AG09319 (cell line): ENCODE data around the gene SRRM4.

Experiments used
- DNase-seq: peaks from one replicate; pipeline ENCODE4 v3.0.0-alpha.2; 2010; ENCODE audit warnings: low read depth; ENCODE audit errors: extremely low read depth
- TF ChIP-seq, protein P1 (sequence below): IDR thresholded peaks from 2 replicates; pipeline ENCODE4 v1.5.1; 2011; ENCODE audit warnings: low read depth, mild to moderate bottlenecking, inconsistent platforms, low read length, moderate library complexity

Gene SRRM4, protein sequence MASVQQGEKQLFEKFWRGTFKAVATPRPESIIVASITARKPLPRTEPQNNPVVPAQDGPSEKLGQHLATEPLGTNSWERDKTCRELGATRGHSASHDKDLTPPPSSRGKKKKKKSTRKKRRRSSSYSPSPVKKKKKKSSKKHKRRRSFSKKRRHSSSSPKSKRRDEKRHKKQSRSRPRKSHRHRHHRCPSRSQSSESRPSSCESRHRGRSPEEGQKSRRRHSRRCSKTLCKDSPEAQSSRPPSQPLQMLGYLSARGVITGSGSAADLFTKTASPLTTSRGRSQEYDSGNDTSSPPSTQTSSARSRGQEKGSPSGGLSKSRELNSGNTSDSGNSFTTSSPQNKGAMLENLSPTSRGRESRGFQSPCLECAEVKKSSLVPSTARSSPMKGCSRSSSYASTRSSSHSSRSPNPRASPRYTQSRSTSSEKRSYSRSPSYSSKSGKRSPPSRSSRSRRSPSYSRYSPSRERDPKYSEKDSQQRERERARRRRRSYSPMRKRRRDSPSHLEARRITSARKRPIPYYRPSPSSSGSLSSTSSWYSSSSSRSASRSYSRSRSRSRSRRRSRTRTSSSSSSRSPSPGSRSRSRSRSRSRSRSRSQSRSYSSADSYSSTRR

DNA sequence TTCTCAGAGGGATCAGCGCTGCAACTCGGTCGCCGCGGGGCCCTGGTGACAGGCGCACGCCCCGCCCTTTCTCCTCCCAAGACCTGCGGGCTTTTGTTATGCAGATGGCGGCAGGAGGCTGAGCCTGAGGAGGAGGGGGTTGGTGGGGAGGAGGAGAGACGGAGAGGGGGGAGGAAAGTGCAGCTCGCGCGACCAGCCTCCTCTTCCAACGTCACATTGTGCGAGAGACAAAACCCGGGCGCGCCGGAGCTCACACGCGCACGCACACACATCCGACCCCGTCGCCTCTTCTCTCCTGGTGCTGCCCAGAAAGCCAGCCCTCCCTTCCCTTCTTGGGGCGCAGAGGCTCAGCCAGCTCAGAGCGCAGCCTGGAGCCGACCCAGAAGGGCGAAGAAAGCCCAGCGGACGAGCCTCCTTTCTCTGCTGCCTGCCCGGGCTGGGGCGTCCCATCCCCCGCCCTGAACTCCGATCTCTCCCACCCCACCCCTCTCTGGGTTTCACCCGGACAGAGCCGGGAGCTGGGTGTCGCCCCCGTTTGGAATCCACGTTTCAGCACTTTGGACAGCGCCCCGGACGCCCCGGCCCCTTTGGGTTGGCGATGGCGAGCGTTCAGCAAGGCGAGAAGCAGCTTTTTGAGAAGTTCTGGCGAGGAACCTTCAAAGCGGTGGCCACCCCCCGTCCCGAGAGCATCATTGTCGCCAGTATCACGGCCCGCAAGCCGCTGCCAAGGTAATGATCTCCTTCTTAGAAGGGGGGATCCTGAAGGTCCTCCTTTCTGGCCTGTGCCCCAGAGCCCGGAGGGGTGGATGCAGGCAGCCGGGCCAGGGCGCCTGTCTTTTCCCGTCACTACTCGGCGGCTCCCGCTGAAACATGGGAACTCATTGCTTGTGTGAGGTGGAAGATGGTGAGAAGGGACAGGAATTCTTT is at the start of gene SRRM4:
Gene SRRM4, plus strand, starts transcription at position 257 of the 927 bp plus-strand sequence. Its CDS starts 342 bp downstream, at position 599.
- TF ChIP-seq, protein P1, sequence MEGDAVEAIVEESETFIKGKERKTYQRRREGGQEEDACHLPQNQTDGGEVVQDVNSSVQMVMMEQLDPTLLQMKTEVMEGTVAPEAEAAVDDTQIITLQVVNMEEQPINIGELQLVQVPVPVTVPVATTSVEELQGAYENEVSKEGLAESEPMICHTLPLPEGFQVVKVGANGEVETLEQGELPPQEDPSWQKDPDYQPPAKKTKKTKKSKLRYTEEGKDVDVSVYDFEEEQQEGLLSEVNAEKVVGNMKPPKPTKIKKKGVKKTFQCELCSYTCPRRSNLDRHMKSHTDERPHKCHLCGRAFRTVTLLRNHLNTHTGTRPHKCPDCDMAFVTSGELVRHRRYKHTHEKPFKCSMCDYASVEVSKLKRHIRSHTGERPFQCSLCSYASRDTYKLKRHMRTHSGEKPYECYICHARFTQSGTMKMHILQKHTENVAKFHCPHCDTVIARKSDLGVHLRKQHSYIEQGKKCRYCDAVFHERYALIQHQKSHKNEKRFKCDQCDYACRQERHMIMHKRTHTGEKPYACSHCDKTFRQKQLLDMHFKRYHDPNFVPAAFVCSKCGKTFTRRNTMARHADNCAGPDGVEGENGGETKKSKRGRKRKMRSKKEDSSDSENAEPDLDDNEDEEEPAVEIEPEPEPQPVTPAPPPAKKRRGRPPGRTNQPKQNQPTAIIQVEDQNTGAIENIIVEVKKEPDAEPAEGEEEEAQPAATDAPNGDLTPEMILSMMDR, result no peak
- no peak for DNase-seq

DNA sequence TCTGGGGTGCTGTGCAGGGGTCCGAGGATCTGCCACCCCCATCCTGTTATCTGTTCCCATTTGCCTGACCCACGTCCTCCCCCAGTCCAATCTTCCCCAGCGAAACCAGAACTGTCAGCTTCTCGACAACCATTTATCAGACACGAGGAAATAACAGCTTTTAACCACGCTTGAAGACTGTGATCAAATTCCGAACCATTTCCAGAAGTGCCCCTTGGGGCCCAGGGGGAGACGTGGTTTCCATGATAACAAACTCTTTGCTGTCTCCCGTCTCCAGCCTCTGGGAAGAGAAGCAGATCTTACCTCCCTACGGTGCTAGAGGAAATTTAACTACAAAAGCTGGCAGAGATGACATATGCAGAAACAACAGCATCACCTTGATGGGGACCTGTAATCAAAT is 35.1 kb upstream of the SRRM4 start:
- TF ChIP-seq, protein P1, result no peak
- DNase-seq, result no peak

DNA sequence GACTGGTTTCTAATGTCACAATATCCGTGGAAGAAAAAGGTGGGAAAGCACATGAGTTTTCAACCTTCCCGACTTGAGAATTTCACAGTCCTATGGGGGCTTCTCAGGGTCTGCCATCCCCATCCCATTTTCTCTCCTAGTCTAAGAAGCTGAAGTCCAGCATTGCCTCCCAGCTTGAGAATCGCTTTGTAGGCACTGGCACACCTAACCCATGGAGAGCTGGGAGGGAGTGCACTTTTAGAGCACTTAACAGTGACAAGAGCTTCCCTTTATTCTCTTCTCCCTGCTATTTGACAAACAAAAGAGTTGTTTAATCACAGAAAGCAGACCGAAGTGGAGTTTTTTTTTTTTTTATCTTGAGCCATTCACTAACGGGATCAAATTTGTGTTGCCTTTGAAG is 22.8 kb upstream of the SRRM4 start:
- no peak for DNase-seq
- TF ChIP-seq, protein P1, result no peak

DNA sequence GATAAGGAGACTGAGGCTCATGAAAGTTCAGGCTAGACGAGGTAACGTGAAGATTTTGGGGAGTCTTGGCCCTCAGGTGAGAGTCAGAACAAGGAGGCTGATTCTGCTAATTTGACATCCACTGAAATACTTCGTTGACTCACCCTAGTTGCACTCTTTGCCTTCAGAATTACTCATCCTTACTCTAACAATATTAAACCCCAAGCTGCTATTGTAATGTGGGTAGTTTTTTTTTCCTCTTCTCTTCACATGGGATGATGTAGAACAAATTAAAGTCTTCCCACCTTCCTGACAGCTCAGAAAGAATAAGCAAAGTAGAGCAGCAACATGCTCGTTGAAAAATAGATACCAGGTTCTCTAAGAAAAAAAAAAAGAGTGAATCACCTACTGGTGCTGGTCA is 22.0 kb upstream of the SRRM4 start:
- TF ChIP-seq, protein P1, result no peak

DNA sequence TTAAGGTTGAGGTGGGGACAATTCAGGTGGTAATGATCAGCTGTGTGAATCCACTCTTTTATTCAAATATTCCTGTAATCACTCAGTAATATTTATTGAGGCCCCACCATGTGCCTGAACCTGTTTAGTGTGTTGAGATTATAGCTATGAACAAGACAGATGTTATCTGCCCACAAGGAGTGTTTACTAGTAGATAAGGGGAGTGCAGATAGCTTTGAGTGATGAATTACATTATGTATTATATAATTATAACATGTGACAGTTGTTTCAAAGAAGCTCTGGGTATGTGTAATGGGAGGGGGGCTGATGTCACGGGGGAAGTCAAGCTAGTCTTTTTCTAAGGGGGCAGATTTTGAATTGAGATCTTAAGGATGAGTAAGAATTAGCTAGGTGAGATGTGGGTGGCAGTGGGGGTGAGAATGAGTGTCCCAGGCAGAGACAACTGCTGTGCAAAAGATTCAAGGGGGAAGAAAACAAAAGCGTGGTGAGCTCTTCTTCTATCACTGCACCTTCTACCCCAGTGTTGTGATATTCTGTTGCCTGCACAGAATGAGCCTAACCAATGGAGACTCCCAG is 21.3 kb upstream of the SRRM4 start:
- no peak for DNase-seq
- TF ChIP-seq, protein P1, result no peak

More for the DNA sequence above, 22.0 kb upstream of the SRRM4 start:
- no peak for DNase-seq

DNA sequence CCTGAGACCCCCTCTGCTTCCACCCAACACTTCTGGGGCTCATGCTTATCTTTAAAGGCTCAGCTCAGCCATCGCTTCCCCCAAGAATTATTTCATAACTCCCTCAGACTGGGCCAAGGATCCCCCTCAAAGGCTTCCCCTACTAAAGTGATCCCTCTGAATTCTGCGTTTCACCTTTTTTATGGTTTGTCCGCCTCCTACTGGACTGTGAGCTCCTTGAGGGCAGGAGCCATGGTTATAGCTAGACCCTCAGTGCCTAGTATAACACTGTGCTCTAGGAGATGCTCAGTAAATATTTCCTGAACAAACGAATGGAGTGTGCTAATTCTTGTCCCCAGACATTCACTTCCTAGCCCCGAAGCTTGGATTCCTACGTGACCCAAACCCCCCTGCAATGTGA is 20.5 kb upstream of the SRRM4 start:
- TF ChIP-seq, protein P1, result no peak
- no peak for DNase-seq
